Fibroblast of lung (primary cell): Measurements from ENCODE around the gene RAB35.

ENCODE experiments used
- EZH2 ChIP-seq: IDR thresholded peaks from 2 replicates; pipeline ENCODE4 v1.5.1; 2012; ENCODE audit warnings: low read length, control low read depth, mild to moderate bottlenecking; ENCODE audit errors: missing control alignments
- TF ChIP-seq, protein P1 (sequence below), 2 donors: IDR thresholded peaks in 1 of 2; conservative IDR thresholded peaks in 1 of 2; 1 replicate in 1 of 2; 2 replicates in 1 of 2; pipeline ENCODE4 v1.5.1; 2011 to 2012; ENCODE audit warnings: low read length in 2 of 2, control low read depth in 1 of 2, inconsistent platforms in 1 of 2, low read depth in 1 of 2, mild to moderate bottlenecking in 1 of 2

DNA sequence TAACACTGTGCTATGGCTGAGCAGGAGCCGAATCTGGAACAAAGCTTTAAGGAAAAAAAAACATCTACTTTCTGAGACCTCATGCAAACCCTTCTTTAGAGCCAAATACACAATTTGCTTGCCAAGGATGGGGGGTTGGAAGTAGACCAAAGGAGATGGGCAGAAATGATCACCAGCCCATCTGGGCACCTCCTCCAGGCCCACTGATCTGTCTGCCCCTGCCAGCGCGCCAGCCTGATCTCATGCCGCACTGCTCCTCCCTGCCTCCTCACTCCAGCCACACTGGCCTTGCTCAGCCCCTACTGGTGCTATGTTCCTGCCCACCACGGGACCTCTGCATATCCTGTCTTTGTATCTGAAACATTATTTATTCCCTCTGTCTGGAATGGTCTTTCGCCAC lies 24.8 kb upstream of the RAB35 start:
- TF ChIP-seq, protein P1, sequence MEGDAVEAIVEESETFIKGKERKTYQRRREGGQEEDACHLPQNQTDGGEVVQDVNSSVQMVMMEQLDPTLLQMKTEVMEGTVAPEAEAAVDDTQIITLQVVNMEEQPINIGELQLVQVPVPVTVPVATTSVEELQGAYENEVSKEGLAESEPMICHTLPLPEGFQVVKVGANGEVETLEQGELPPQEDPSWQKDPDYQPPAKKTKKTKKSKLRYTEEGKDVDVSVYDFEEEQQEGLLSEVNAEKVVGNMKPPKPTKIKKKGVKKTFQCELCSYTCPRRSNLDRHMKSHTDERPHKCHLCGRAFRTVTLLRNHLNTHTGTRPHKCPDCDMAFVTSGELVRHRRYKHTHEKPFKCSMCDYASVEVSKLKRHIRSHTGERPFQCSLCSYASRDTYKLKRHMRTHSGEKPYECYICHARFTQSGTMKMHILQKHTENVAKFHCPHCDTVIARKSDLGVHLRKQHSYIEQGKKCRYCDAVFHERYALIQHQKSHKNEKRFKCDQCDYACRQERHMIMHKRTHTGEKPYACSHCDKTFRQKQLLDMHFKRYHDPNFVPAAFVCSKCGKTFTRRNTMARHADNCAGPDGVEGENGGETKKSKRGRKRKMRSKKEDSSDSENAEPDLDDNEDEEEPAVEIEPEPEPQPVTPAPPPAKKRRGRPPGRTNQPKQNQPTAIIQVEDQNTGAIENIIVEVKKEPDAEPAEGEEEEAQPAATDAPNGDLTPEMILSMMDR (conservative IDR thresholded peaks at IDR 0.05 in 1 of 2, IDR thresholded peaks at IDR 0.05 in 1 of 2; ENCODE audit: low read depth in 1 of 2, low read length in 2 of 2): no peak
- TF ChIP-seq EZH2: no peak
